ENCODE measurements around the gene PRKACB. TPM values are rescaled to one million over a fixed set of nuclear protein-coding genes. Genes with fewer than 3 reads are reported as not detected.

The PRKACB gene
- total and polyA plus RNA-seq, 2 of the 8 experiments (the other 6 are each of a cell fraction or from before 2014, with no cell fraction given): 7.8 to 31.0 TPM

- Histone ChIP-seq H4K8ac (ENCODE audit: extremely low read depth, insufficient read depth, low read length) (no peak overlapping the region), H2BK5ac (ENCODE audit: low read depth, low read length) (no peak overlapping the region), H4K5ac (ENCODE audit: insufficient read length, low read depth, low read length) (no peak overlapping the region), H3K4ac (replicated peaks; ENCODE audit: insufficient read length, low read depth, low read length) (no peak overlapping the region), H3K4me3 (ENCODE audit: extremely low read depth in 1 of 4, insufficient read depth in 2 of 4, low read depth in 3 of 4, low read length in 4 of 4) (no peak overlapping the region), H3K14ac (ENCODE audit: insufficient read length) (no peak overlapping the region), H4K91ac (replicated peaks; ENCODE audit: insufficient read length, low read length) (no peak overlapping the region), H2BK15ac (ENCODE audit: low read length) (no peak overlapping the region), H3K18ac (ENCODE audit: extremely low read depth, low read length) (no peak overlapping the region), H2AK5ac (ENCODE audit: low read depth, low read length) (no peak overlapping the region), H3K23ac (ENCODE audit: insufficient read length) (no peak overlapping the region), H3K4me2 (ENCODE audit: insufficient read depth in 1 of 2, low read depth in 2 of 2, low read length in 2 of 2) (no peak overlapping the region), H3K27me3 (replicated peaks in 1 of 4; ENCODE audit: control insufficient read depth in 3 of 4, extremely low read depth in 1 of 4, insufficient read depth in 3 of 4, low read length in 3 of 4) (no peaks in the 10 kb centered on the region), H3K27ac (ENCODE audit: low read depth, low read length) (no peak overlapping the region), H2BK12ac (ENCODE audit: low read depth, low read length) (no peak overlapping the region), H3K36me3 (ENCODE audit: control insufficient read depth in 2 of 4, insufficient read depth in 4 of 4, low read length in 3 of 4) (no peaks in the 10 kb centered on the region), H2BK120ac (replicated peaks; ENCODE audit: low read depth, low read length) (no peak overlapping the region), H3K4me1 (replicated peaks in 1 of 4; ENCODE audit: control insufficient read depth in 3 of 4, insufficient read depth in 4 of 4, low read length in 3 of 4) (no peaks in the 10 kb centered on the region), H3K9me3 (ENCODE audit: insufficient read depth in 2 of 2, low read depth in 1 of 2, low read length in 1 of 2) (no peaks in the 10 kb centered on the region; a peak in 1 of 4 replicates), H4K20me1 (replicated peaks in 1 of 2; ENCODE audit: control insufficient read depth in 1 of 2, insufficient read depth in 2 of 2, low read length in 2 of 2) (no peaks in the 10 kb centered on the region), H3K23me2 (ENCODE audit: low read depth, low read length) (no peaks in the 10 kb centered on the region), H3K56ac (replicated peaks; ENCODE audit: insufficient read length, low read depth, low read length) (no peak overlapping the region), H2AFZ (ENCODE audit: low read length) (no peak overlapping the region), H3K9ac (replicated peaks in 1 of 4; ENCODE audit: extremely low read depth in 1 of 4, low read depth in 3 of 4, low read length in 3 of 4) (no peak overlapping the region), H3K79me2 (ENCODE audit: control insufficient read depth in 1 of 2, insufficient read depth in 2 of 2, low read length in 2 of 2) (no peaks in the 10 kb centered on the region), H2BK20ac (ENCODE audit: low read length) (no peak overlapping the region), H3K79me1 (ENCODE audit: low read depth, low read length) (no peaks in the 10 kb centered on the region)
- ChIA-PET CTCF (ENCODE audit: partially characterized antibody) (no interaction called here), POLR2A (ENCODE audit: partially characterized antibody) (no interaction called here)
- 93% methylated on average over 1 of the region's 1 CpG; no CpG with 5 or more reads in 1 of the 2 experiments for WGBS, 2 experiments (ENCODE audit: extremely low coverage in 1 of 2, insufficient coverage in 1 of 2, insufficient read length in 1 of 2, insufficient replicate concordance in 2 of 2, low coverage in 1 of 2, low lambda C conversion rate in 2 of 2, missing lambda C conversion rate in 1 of 2)
- no peak for FAIRE-seq
- no peak for DNase-seq (ENCODE audit: low read depth in 1 of 2, low spot score in 2 of 2)
- TF ChIP-seq NRF1 (IDR thresholded peaks at IDR 0.05; ENCODE audit: low read depth, low read length) (no peak), USF2 (IDR thresholded peaks at IDR 0.05; ENCODE audit: low read length) (no peak), KDM5A (IDR thresholded peaks at IDR 0.05; ENCODE audit: low read length) (no peak), EZH2 (IDR thresholded peaks at IDR 0.05; ENCODE audit: low read depth, low read length, severe bottlenecking) (no peak), SAP30 (IDR thresholded peaks at IDR 0.05; ENCODE audit: insufficient read depth, insufficient replicate concordance, low read length) (no peak), SUZ12 (IDR thresholded peaks at IDR 0.05; ENCODE audit: low read length) (no peak), NANOG (IDR thresholded peaks at IDR 0.05; ENCODE audit: insufficient read depth, low read depth, low read length, poor library complexity, severe bottlenecking) (no peak), RBBP5 (IDR thresholded peaks at IDR 0.05; ENCODE audit: borderline replicate concordance, low read depth, low read length) (no peak), HDAC6 (IDR thresholded peaks at IDR 0.05; ENCODE audit: low read depth, low read length) (no peak), FOSL1 (IDR thresholded peaks at IDR 0.05; ENCODE audit: insufficient read depth, low read depth, low read length) (no peak), SP4 (IDR thresholded peaks at IDR 0.05; ENCODE audit: low read length) (no peak), SP2 (IDR thresholded peaks at IDR 0.05; ENCODE audit: low read length) (no peak)
Observed at GRCh38 chr1:84110629-84111028, 33.4 kb upstream of the PRKACB start.

Measured in H1 (cell line).